Dermis microvascular lymphatic vessel endothelial cell (primary cell): ENCODE data around the gene YWHAG. TPM values are rescaled to one million over a fixed set of nuclear protein-coding genes. Genes with fewer than 3 reads are reported as not detected.
"Not testable (repeated sequence)": the region's sequence is repeated elsewhere in the genome, so short reads cannot be mapped to it uniquely, and the experiment has no call there.

Source experiments
- DNase-seq, 2 donors: peaks; one replicate each; pipeline versions ENCODE4 v3.0.0 to v3.0.0-alpha.2; 2010; ENCODE audit warnings: low read depth in 2 of 2
- total RNA-seq: library from RNA; depleted of rRNA; stranded (reverse); fragments of >200 nt; gene quantifications from 2 replicates; pipeline ENCODE4 v1.2.1, GENCODE V29; 2014

The YWHAG gene
- total RNA-seq, 1 donor from 2014 or later = 84.6 TPM

- DNase-seq = no peak
Observed at GRCh38 chr7:76296743-76297740, 61.7 kb downstream of the YWHAG start.

GRCh38 chr7:76294344-76295024, 64.3 kb downstream of the YWHAG start:
- DNase-seq = peak in 1 of 2 donors; percentile 92

GRCh38 chr7:76293407-76293901, 65.3 kb downstream of the YWHAG start:
- peak in 1 of 2 donors; percentile 64 for DNase-seq

GRCh38 chr7:76292911-76293310, 65.9 kb downstream of the YWHAG start:
- DNase-seq = not testable (repeated sequence)

GRCh38 chr7:76292213-76292573, 66.6 kb downstream of the YWHAG start:
- peak; percentile 98 to 99 for DNase-seq

GRCh38 chr7:76291351-76292212, 67.2 kb downstream of the YWHAG start:
- DNase-seq = peak; percentile 95 to 98

GRCh38 chr7:76290847-76291350, 67.9 kb downstream of the YWHAG start:
- DNase-seq = not testable (repeated sequence)

- DNase-seq = no peak
Observed at GRCh38 chr7:76286842-76287403, 71.9 kb downstream of the YWHAG start.

GRCh38 chr7:76285604-76286374, 73.0 kb downstream of the YWHAG start:
- no peak for DNase-seq

- DNase-seq = no peak
Observed at GRCh38 chr7:76283254-76284159, 75.3 kb downstream of the YWHAG start.

GRCh38 chr7:76282344-76283253, 76.2 kb downstream of the YWHAG start:
- DNase-seq = peak in 1 of 2 donors; percentile 26

- no peak for DNase-seq
Observed at GRCh38 chr7:76281706-76282343, 77.0 kb downstream of the YWHAG start.

GRCh38 chr7:76281006-76281705, 77.6 kb downstream of the YWHAG start:
- no peak for DNase-seq

GRCh38 chr7:76280408-76280807, 78.4 kb downstream of the YWHAG start:
- DNase-seq = no peak

- no peak for DNase-seq
Observed at GRCh38 chr7:76278540-76278939, 80.3 kb downstream of the YWHAG start.
